ENCODE data around the gene BHLHE40.

Gene BHLHE40

GRCh38 chr3:4979428-4980228 lies at the start of gene BHLHE40:
TSS of gene BHLHE40 (plus strand) at chr3:4979437. CDS start at chr3:4979719, 282 bp downstream.
- peak; percentile 78 for DNase-seq
- TF ChIP-seq GATA1 (IDR thresholded peaks at IDR 0.05; ENCODE audit: low read depth, low read length): no peak
- TF ChIP-seq POLR2A (IDR thresholded peaks at IDR 0.05; ENCODE audit: low read length): peak; percentile 53

- no peak for TF ChIP-seq GATA1 (IDR thresholded peaks at IDR 0.05; ENCODE audit: low read depth, low read length)
- DNase-seq: no peak
These were observed 48.7 kb upstream of the BHLHE40 start for GRCh38 chr3:4930501-4930900.

GRCh38 chr3:4934050-4934449 lies 45.2 kb upstream of the BHLHE40 start:
- no peak for DNase-seq
- TF ChIP-seq POLR2A (IDR thresholded peaks at IDR 0.05; ENCODE audit: low read length) (no peak), GATA1 (IDR thresholded peaks at IDR 0.05; ENCODE audit: low read depth, low read length) (no peak)

GRCh38 chr3:4935347-4935746 lies 43.9 kb upstream of the BHLHE40 start:
- no peak for DNase-seq
- TF ChIP-seq POLR2A (IDR thresholded peaks at IDR 0.05; ENCODE audit: low read length): no peak
- TF ChIP-seq GATA1 (IDR thresholded peaks at IDR 0.05; ENCODE audit: low read depth, low read length): no peak

- TF ChIP-seq GATA1 (IDR thresholded peaks at IDR 0.05; ENCODE audit: low read depth, low read length): no peak
- no peak for TF ChIP-seq POLR2A (IDR thresholded peaks at IDR 0.05; ENCODE audit: low read length)
- no peak for DNase-seq
These were observed 42.1 kb upstream of the BHLHE40 start for GRCh38 chr3:4936982-4937614.

GRCh38 chr3:4938281-4938982 lies 40.8 kb upstream of the BHLHE40 start:
- TF ChIP-seq POLR2A (IDR thresholded peaks at IDR 0.05; ENCODE audit: low read length): no peak
- TF ChIP-seq GATA1 (IDR thresholded peaks at IDR 0.05; ENCODE audit: low read depth, low read length): no peak
- DNase-seq: no peak

- no peak for DNase-seq
- no peak for TF ChIP-seq POLR2A (IDR thresholded peaks at IDR 0.05; ENCODE audit: low read length)
- no peak for TF ChIP-seq GATA1 (IDR thresholded peaks at IDR 0.05; ENCODE audit: low read depth, low read length)
These were observed 40.0 kb upstream of the BHLHE40 start for GRCh38 chr3:4939276-4939675.

GRCh38 chr3:4940985-4941384 lies 38.3 kb upstream of the BHLHE40 start:
- no peak for DNase-seq
- no peak for TF ChIP-seq GATA1 (IDR thresholded peaks at IDR 0.05; ENCODE audit: low read depth, low read length)
- no peak for TF ChIP-seq POLR2A (IDR thresholded peaks at IDR 0.05; ENCODE audit: low read length)

GRCh38 chr3:4943549-4943948 lies 35.7 kb upstream of the BHLHE40 start:
- TF ChIP-seq POLR2A (IDR thresholded peaks at IDR 0.05; ENCODE audit: low read length) (no peak), GATA1 (IDR thresholded peaks at IDR 0.05; ENCODE audit: low read depth, low read length) (no peak)
- DNase-seq: no peak

- TF ChIP-seq POLR2A (IDR thresholded peaks at IDR 0.05; ENCODE audit: low read length): no peak
- TF ChIP-seq GATA1 (IDR thresholded peaks at IDR 0.05; ENCODE audit: low read depth, low read length): no peak
- DNase-seq: no peak
These were observed 33.9 kb upstream of the BHLHE40 start for GRCh38 chr3:4945324-4945723.

- TF ChIP-seq GATA1 (IDR thresholded peaks at IDR 0.05; ENCODE audit: low read depth, low read length) (no peak), POLR2A (IDR thresholded peaks at IDR 0.05; ENCODE audit: low read length) (no peak)
- no peak for DNase-seq
These were observed 32.2 kb upstream of the BHLHE40 start for GRCh38 chr3:4947028-4947427.

GRCh38 chr3:4948395-4948794 lies 30.8 kb upstream of the BHLHE40 start:
- no peak for DNase-seq

GRCh38 chr3:4949004-4949403 lies 30.2 kb upstream of the BHLHE40 start:
- TF ChIP-seq POLR2A (IDR thresholded peaks at IDR 0.05; ENCODE audit: low read length): no peak
- TF ChIP-seq GATA1 (IDR thresholded peaks at IDR 0.05; ENCODE audit: low read depth, low read length): no peak
- no peak for DNase-seq

More at GRCh38 chr3:4948395-4948794, 30.8 kb upstream of the BHLHE40 start:
- TF ChIP-seq GATA1 (IDR thresholded peaks at IDR 0.05; ENCODE audit: low read depth, low read length) (no peak), POLR2A (IDR thresholded peaks at IDR 0.05; ENCODE audit: low read length) (no peak)

- TF ChIP-seq POLR2A (IDR thresholded peaks at IDR 0.05; ENCODE audit: low read length) (no peak), GATA1 (IDR thresholded peaks at IDR 0.05; ENCODE audit: low read depth, low read length) (no peak)
- DNase-seq: no peak
These were observed 29.6 kb upstream of the BHLHE40 start for GRCh38 chr3:4949659-4950058.
